Subcutaneous adipose tissue (tissue), 4 donors: ENCODE data around the gene NRDE2. TPM values are rescaled to one million over a fixed set of nuclear protein-coding genes. Genes with fewer than 3 reads are reported as not detected.

Experiments
- CTCF ChIP-seq: fragments of 450-650 bp; IDR thresholded peaks from one replicate; pipeline ENCODE4 v1.5.1; 2016; ENCODE audit warnings: low read depth, mild to moderate bottlenecking, control low read depth, antibody characterized with exemption, moderate library complexity
- total RNA-seq, 4 donors: library from RNA; depleted of rRNA; stranded (reverse); fragments of >200 nt; gene quantifications; one replicate each; pipeline ENCODE4 v1.1.0, GENCODE V29; 2016

Gene NRDE2
- total RNA-seq, 4 donors from 2014 or later, result 4.7 to 23.7 (median 12.4) TPM

DNA sequence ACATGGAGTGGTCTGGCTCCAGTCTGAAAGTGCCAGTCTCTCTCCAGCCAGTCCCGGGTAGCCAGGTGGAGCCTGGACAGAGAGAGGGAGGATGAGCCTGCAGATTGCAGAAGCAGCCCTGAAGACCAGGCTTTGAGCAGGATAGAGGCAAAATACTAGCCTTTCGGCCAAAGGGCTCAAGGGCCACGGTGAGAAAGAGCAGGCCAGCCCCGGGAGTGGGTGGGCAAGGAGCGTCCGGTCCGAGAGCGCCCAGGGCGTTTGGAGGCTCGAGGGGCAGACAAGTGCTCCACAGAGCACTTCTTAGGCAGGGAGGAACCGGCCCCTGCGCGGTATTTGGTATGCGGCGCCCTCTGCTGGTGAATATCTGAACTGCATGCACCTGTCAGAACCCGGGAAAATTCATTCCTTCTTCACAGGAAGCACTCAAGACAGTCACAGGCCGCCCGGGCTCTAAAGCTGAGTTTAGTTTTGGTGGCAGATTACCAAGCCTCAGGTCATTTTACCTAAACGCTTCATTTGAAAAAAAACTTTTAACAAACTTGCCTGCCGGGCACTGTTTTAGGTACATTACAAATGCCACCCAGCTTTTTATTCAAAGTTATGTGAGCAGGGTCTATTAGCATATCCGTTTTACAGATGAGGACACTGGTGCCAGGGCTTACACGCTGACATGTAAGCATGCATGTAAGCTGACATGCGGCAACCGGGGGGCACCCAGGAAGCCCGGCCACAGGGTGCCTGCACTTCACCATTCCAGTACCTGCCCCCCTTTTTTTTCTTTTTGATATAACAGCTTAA lies 96.4 kb downstream of the NRDE2 start:
- no peak for TF ChIP-seq CTCF

DNA sequence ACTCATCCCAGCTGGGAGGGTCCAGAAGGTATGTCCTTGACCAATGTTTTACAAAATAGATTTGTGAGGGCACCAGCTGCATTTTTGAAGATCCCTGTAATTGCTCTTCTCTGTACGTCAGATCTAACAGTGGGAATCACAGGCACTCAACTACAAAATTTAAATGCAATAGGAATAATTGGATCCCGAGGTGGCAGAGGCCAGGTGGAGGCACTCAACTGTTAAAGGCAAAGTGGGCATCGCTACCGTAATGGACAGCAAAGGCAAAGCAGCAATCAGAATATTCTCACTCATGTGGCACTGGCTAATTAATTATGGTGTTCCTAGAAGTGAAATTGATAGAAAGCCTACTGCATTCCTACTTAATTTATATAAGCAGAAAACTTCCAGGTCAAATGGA lies 103.3 kb downstream of the NRDE2 start:
- TF ChIP-seq CTCF, result no peak

Other genes starting within 250 kb of the NRDE2 start
- gene PSMC1, start 75.4 kb downstream of the NRDE2 start, total RNA-seq, result 100 to 1,000 TPM in 2 of 4 donors, 10 to 100 TPM in 2; 78.4 to 149 (median 99.2) TPM
- gene CALM1, start 65.1 kb upstream of the NRDE2 start, total RNA-seq, result 100 to 1,000 TPM; 224 to 493 (median 260) TPM